CD4-positive, alpha-beta T cell treated with Interferon gamma for 1 hour (primary cell): Measurements from ENCODE around the gene YBX1.
"Not testable (repeated sequence)": the region's sequence is repeated elsewhere in the genome, so short reads cannot be mapped to it uniquely, and the experiment has no call there.

Experiments used
- DNase-seq: peaks from one replicate; pipeline ENCODE4 v3.0.0-alpha.2; 2020

The YBX1 gene

DNA sequence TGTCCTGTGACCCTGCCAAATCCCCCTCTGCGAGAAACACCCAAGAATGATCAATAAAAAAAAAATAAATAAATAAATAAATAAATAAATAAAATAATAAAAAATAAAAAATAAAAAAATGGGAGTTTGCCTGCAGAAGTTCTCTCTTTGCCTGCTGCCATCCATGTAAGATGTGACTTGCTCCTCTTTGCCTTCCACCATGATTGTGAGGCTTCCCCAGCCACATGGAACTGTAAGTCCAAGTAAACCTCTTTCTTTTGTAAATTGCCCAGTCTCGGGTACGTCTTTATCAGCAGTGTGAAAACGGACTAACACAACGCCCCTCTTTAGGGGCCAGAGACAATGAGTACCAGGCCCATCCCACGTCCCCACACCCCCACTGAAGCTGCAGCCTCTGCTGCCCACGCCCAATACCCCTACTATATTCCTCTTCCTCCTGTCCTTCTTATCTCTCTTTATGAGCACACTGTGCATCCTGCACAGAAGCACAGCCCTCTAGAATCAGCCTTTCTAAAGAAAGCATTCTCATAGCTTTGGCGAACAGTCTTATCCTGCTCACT is 69.4 kb downstream of the YBX1 start:
- not testable (repeated sequence) for DNase-seq

DNA sequence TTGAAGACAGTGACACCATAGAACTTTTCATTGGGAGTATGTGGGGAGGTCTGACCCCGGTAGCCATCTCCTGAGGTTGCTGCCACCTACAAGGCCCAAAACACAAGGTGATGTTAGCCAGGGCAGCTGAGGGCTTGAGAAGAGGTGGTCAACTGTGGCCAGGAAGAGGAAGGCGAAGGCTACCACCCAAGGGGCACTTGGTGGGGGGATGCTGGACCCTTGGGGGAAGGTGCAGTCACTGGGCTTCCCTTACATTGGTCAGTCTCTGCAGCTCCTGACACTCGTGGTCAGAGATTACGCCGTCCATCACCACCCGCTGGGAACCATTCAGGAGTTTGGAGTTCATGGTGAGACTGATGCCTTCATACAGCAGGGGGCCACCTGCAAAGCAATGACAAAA is 70.1 kb downstream of the YBX1 start:
- DNase-seq: no peak

DNA sequence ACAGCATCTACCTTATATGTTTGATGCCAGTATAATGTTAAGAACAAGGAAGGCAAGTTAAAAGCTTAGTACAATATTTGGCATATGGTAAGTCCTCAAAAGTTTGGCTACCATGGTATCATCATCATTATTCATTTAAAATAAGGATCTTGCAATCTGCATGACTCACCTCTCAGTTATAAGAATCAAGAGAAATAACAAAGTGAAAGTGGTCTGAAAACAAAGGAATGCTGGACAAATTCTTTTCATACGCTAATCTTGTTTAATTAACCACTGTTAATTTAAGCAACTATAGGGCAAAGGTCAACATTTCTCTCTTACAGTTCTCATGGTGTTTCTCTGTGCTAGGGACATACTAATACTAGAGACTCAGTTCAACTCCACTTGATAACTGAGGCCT is 70.9 kb downstream of the YBX1 start:
- no peak for DNase-seq
